ENCODE data around the gene KRAS. TPM values are rescaled to one million over a fixed set of nuclear protein-coding genes. Genes with fewer than 3 reads are reported as not detected.

Gene KRAS
- total and polyA plus RNA-seq, 4 donors = 7.7 to 29.7 (median 15.0) TPM

DNA sequence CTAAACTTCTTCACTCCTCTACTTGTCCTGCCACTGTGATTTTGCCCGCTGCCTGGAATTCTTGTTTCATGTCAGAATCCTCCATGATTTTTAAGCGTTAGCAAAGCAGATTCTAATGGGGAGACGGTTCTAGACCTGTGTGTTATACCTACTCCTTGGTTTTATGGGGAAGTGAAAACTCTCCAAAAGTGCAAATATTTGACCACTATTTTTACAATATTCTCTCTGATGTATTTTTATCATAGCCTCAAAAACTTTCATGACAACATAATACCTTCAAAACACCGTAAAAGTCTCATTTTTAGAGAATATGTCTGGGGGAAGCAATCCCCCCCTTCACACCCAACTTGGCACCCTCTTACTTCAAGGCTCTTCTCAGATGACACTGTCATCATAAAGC, 12.9 kb upstream of the KRAS start:
- intact Hi-C loops (cut with DNase I) = no loop called here
- WGBS, 2 donors = 93 to 94% methylated on average over 4 of the region's 4 CpGs

GRCh38 chr12:25262389-25263074, 11.8 kb upstream of the KRAS start:
- no peaks in the 10 kb centered on the region for H3K27me3 ChIP-seq (ENCODE audit: control insufficient read depth in 1 of 2, insufficient read depth in 2 of 2, low read length in 1 of 2)
- H3K27ac ChIP-seq (ENCODE audit: low read depth in 1 of 2, low read length in 2 of 2) = no peak overlapping the region
- ATAC-seq (ENCODE audit: low FRiP score) = no peak
- H3K4me3 ChIP-seq (ENCODE audit: low read length in 2 of 2) = no peak overlapping the region
- WGBS, 2 donors = 93 to 95% methylated on average over 1 of the region's 1 CpG
- no peaks in the 10 kb centered on the region for H3K4me1 ChIP-seq (ENCODE audit: control insufficient read depth in 1 of 2, insufficient read depth in 2 of 2, low read length in 2 of 2)
- no peaks in the 10 kb centered on the region for H3K9me3 ChIP-seq (ENCODE audit: control insufficient read depth, low read length)
- no peaks in the 10 kb centered on the region for H3K36me3 ChIP-seq (ENCODE audit: control insufficient read depth in 1 of 2, insufficient read depth in 2 of 2, low read length in 1 of 2)
- intact Hi-C loops (cut with DNase I) = no loop called here
- DNase-seq = no peak

More for the DNA sequence above, 12.9 kb upstream of the KRAS start:
- no peak for ATAC-seq (ENCODE audit: low FRiP score)
- no peaks in the 10 kb centered on the region for H3K27me3 ChIP-seq (ENCODE audit: control insufficient read depth in 1 of 2, insufficient read depth in 2 of 2, low read length in 1 of 2)
- no peak overlapping the region for H3K27ac ChIP-seq (ENCODE audit: low read depth in 1 of 2, low read length in 2 of 2)
- H3K4me1 ChIP-seq (ENCODE audit: control insufficient read depth in 1 of 2, insufficient read depth in 2 of 2, low read length in 2 of 2) = no peaks in the 10 kb centered on the region
- no peaks in the 10 kb centered on the region for H3K36me3 ChIP-seq (ENCODE audit: control insufficient read depth in 1 of 2, insufficient read depth in 2 of 2, low read length in 1 of 2)
- no peak for DNase-seq
- no peak overlapping the region for H3K4me3 ChIP-seq (ENCODE audit: low read length in 2 of 2)
- no peaks in the 10 kb centered on the region for H3K9me3 ChIP-seq (ENCODE audit: control insufficient read depth, low read length)

DNA sequence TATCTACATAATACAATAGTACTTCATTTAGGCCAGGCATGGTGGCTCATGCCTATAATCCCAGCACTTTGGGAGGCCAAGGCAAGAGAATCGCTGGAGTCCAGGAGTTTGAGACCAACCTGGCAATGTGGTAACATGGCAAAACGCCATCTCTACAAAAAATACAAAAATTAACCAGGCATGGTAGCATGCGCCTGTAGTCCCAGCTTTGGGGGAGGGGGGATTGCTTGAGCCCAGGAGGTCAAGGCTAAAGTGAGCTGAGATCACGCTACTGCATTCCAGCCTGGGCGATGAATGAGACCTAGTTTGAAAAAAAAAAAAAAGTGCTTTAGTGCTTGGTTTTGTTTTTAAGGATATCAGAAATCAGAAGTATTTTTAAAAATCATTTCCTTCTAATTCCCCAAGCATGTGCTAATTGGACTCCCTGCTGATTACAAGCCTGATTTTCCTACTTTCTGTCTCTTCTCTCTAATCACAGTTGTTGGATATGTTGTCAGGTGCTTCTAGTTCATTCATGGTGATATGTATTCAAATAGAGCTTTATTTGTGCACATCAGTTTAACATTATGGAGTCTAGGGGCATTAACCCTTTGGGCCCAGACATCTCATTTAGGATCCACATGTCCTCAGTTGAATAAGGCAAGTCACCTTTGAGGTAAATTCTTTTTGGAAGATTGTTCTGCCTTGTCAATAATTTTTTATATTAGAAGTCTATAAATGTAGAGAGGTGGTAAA, 7.0 kb upstream of the KRAS start:
- no peaks in the 10 kb centered on the region for H3K9me3 ChIP-seq (ENCODE audit: control insufficient read depth, low read length)
- no peaks in the 10 kb centered on the region for H3K4me1 ChIP-seq (ENCODE audit: control insufficient read depth in 1 of 2, insufficient read depth in 2 of 2, low read length in 2 of 2)
- H3K4me3 ChIP-seq (ENCODE audit: low read length in 2 of 2) = no peak overlapping the region
- no peak for DNase-seq
- no peak for ATAC-seq (ENCODE audit: low FRiP score)
- intact Hi-C loops (cut with DNase I) = no loop called here
- H3K36me3 ChIP-seq (ENCODE audit: control insufficient read depth in 1 of 2, insufficient read depth in 2 of 2, low read length in 1 of 2) = no peaks in the 10 kb centered on the region
- no peak overlapping the region for H3K27ac ChIP-seq (ENCODE audit: low read depth in 1 of 2, low read length in 2 of 2)
- WGBS, 2 donors = 92 to 95% methylated on average over 5 of the region's 5 CpGs
- no peaks in the 10 kb centered on the region for H3K27me3 ChIP-seq (ENCODE audit: control insufficient read depth in 1 of 2, insufficient read depth in 2 of 2, low read length in 1 of 2)

DNA sequence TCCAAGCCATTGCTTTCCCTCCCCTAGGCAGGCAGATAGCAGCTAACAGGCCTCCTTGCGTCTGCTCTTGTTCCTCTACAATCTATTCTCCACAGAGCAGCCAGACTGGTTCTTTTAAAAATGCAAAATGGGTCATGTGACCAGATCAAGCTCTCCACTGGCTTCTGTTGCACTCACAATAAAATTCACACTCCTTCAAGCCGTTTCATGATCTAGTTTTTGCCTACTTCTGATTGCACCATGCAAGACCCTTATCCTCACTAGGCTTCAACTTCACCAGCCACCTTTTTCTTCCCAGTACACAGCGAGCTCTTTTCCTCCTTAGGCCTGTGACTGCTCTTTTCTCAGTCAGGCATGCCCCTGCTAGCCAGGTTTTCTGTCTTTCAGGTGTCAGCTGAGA, 6.1 kb upstream of the KRAS start:
- DNase-seq = no peak
- intact Hi-C loops (cut with DNase I) = no loop called here
- Histone ChIP-seq H3K27me3 (ENCODE audit: control insufficient read depth in 1 of 2, insufficient read depth in 2 of 2, low read length in 1 of 2) (no peaks in the 10 kb centered on the region), H3K27ac (ENCODE audit: low read depth in 1 of 2, low read length in 2 of 2) (no peak overlapping the region), H3K4me1 (ENCODE audit: control insufficient read depth in 1 of 2, insufficient read depth in 2 of 2, low read length in 2 of 2) (no peaks in the 10 kb centered on the region), H3K9me3 (ENCODE audit: control insufficient read depth, low read length) (no peaks in the 10 kb centered on the region), H3K36me3 (ENCODE audit: control insufficient read depth in 1 of 2, insufficient read depth in 2 of 2, low read length in 1 of 2) (no peaks in the 10 kb centered on the region), H3K4me3 (ENCODE audit: low read length in 2 of 2) (no peak overlapping the region)
- ATAC-seq (ENCODE audit: low FRiP score) = no peak
- WGBS, 2 donors = 77 to 81% methylated on average over 3 of the region's 3 CpGs

GRCh38 chr12:25256005-25256404, 5.3 kb upstream of the KRAS start:
- intact Hi-C loops (cut with DNase I) = no loop called here
- Histone ChIP-seq H3K36me3 (ENCODE audit: control insufficient read depth in 1 of 2, insufficient read depth in 2 of 2, low read length in 1 of 2) (no peaks in the 10 kb centered on the region), H3K27me3 (ENCODE audit: control insufficient read depth in 1 of 2, insufficient read depth in 2 of 2, low read length in 1 of 2) (no peaks in the 10 kb centered on the region), H3K4me3 (ENCODE audit: low read length in 2 of 2) (no peak overlapping the region), H3K4me1 (ENCODE audit: control insufficient read depth in 1 of 2, insufficient read depth in 2 of 2, low read length in 2 of 2) (no peaks in the 10 kb centered on the region), H3K9me3 (ENCODE audit: control insufficient read depth, low read length) (no peaks in the 10 kb centered on the region), H3K27ac (ENCODE audit: low read depth in 1 of 2, low read length in 2 of 2) (no peak overlapping the region)
- WGBS, 2 donors = 87 to 95% methylated on average over 5 of the region's 5 CpGs
- ATAC-seq (ENCODE audit: low FRiP score) (no peak), DNase-seq (no peak)

DNA sequence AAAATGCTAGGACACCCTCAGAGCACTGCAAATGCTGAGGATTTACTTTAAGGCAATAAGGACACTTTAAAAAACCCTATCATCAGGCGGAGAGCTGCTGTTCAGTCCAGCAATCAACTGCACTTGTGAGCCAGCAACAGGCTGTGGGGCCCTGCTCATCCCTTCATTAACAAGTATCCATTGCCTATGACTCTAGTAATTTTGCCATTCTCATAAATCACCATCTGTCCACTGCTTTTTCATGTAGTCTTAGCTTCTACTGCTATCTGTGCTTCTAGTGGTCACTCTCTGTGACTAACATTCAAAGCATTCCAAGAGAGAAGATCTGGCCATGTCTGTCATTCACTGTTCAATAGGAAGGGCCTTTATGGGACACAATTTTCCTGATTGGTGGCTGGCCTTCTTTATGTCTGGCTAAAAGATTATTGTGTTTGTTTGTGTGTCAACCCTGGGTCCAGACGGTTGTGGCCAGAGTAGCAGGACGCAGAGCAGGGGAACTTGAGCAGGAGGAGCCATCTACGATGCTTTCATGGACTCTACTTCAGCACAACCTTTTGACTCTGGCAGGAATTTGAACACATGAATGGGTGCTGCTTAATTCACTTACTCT, 3.6 kb upstream of the KRAS start:
- Histone ChIP-seq H3K27me3 (ENCODE audit: control insufficient read depth in 1 of 2, insufficient read depth in 2 of 2, low read length in 1 of 2) (no peaks in the 10 kb centered on the region), H3K9me3 (ENCODE audit: control insufficient read depth, low read length) (no peaks in the 10 kb centered on the region), H3K4me3 (ENCODE audit: low read length in 2 of 2) (no peak overlapping the region), H3K36me3 (ENCODE audit: control insufficient read depth in 1 of 2, insufficient read depth in 2 of 2, low read length in 1 of 2) (no peaks in the 10 kb centered on the region), H3K27ac (ENCODE audit: low read depth in 1 of 2, low read length in 2 of 2) (no peak overlapping the region), H3K4me1 (ENCODE audit: control insufficient read depth in 1 of 2, insufficient read depth in 2 of 2, low read length in 2 of 2) (peaks cover 0 to 2% of the 10 kb centered on the region in 2 donors)
- ATAC-seq (ENCODE audit: low FRiP score) = no peak
- 86 to 88% methylated on average over 4 of the region's 4 CpGs for WGBS, 2 donors
- intact Hi-C loops (cut with DNase I) = loop anchor here (5.0 kb wide), 1 partner anchor 78 kb away; no protein-coding TSS in a partner anchor
- no peak for DNase-seq

DNA sequence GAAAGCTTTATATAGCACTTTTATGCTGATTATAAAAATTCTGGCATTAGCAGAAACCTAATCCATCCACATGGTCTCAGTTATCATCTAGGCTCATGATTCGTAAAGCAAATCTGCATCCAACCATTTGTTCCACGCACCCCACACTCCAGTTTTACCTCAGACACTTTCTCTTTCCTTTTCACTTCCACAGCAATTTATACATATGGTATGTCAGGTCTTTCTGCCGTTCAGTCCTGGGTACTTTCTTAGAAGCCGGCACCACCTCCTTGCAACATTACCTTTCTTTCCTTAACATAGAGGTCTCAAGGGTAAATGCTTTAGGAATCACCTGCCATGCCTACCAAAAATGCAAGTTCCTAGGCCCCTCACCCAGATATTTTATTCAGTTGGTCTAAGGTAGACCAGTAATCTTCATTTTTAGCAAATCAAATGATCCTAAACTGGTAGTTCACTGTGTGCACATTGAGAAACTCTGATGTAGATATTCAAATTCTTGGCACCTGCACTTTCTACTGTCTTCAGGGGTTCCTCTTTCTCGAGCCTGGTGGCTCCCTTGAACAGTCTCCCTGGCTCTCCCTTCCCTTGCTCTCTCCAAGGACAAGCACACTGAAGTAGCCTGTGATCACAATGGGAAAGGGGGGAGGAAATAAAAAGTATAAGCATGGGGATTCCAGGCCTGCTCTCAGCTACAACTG, 2.8 kb upstream of the KRAS start:
- intact Hi-C loops (cut with DNase I) = loop anchor here (5.0 kb wide), 1 partner anchor 79 kb away; no protein-coding TSS in a partner anchor
- 78 to 79% methylated on average over 5 of the region's 5 CpGs for WGBS, 2 donors
- no peak for ATAC-seq (ENCODE audit: low FRiP score)
- no peaks in the 10 kb centered on the region for H3K27me3 ChIP-seq (ENCODE audit: control insufficient read depth in 1 of 2, insufficient read depth in 2 of 2, low read length in 1 of 2)
- no peak overlapping the region for H3K27ac ChIP-seq (ENCODE audit: low read depth in 1 of 2, low read length in 2 of 2)
- DNase-seq = no peak
- H3K9me3 ChIP-seq (ENCODE audit: control insufficient read depth, low read length) = no peaks in the 10 kb centered on the region
- H3K4me3 ChIP-seq (ENCODE audit: low read length in 2 of 2) = no peak overlapping the region
- H3K4me1 ChIP-seq (ENCODE audit: control insufficient read depth in 1 of 2, insufficient read depth in 2 of 2, low read length in 2 of 2) = peaks cover 2 to 3% of the 10 kb centered on the region in 2 donors
- no peaks in the 10 kb centered on the region for H3K36me3 ChIP-seq (ENCODE audit: control insufficient read depth in 1 of 2, insufficient read depth in 2 of 2, low read length in 1 of 2)

DNA sequence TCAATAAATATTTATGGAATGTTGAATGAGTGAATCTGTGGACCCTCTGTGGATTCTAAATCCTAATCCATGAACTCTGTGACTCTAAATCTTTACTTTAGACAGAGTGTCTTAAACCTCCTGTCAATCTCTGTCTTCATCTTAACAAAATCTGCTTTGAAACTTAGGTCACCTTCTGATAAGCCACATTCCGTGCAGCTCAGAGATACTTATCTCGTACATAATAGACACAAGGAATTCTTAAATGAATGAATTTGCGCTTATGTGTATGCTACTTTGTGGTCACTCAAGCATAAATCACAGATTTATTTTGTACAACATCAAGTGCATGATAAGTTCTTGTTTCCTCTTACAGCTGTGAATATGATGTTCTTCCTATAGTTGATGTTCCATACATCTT, 2.2 kb upstream of the KRAS start:
- Histone ChIP-seq H3K9me3 (ENCODE audit: control insufficient read depth, low read length) (no peaks in the 10 kb centered on the region), H3K4me3 (ENCODE audit: low read length in 2 of 2) (no peak overlapping the region), H3K4me1 (ENCODE audit: control insufficient read depth in 1 of 2, insufficient read depth in 2 of 2, low read length in 2 of 2) (peaks cover 2 to 3% of the 10 kb centered on the region in 2 donors), H3K27me3 (ENCODE audit: control insufficient read depth in 1 of 2, insufficient read depth in 2 of 2, low read length in 1 of 2) (no peaks in the 10 kb centered on the region), H3K36me3 (ENCODE audit: control insufficient read depth in 1 of 2, insufficient read depth in 2 of 2, low read length in 1 of 2) (no peaks in the 10 kb centered on the region), H3K27ac (ENCODE audit: low read depth in 1 of 2, low read length in 2 of 2) (no peak overlapping the region)
- WGBS, 2 donors = 86 to 87% methylated on average over 3 of the region's 3 CpGs
- DNase-seq = no peak
- no peak for ATAC-seq (ENCODE audit: low FRiP score)
- intact Hi-C loops (cut with DNase I) = loop anchor here (5.0 kb wide), 1 partner anchor 79 kb away; no protein-coding TSS in a partner anchor
